ENCODE measurements around the gene VPS41.

- TF ChIP-seq CTCF (IDR thresholded peaks at IDR 0.05), result no peak
- no peak for TF ChIP-seq POLR2A (IDR thresholded peaks at IDR 0.05)
Measured at GRCh38 chr7:38886265-38886664, 22.7 kb downstream of the VPS41 start.
